Upper lobe of left lung (tissue), 6 donors: Measurements from ENCODE around the gene RNF114. TPM values are rescaled to one million over a fixed set of nuclear protein-coding genes. Genes with fewer than 3 reads are reported as not detected.

Experiments
- ATAC-seq, 2 donors: fragments of 200-7000 bp; cut with Tn5 transposase; one replicate each; pipeline ENCODE4 v1.9.1; 2022; ENCODE audit warnings: mild to moderate bottlenecking in 2 of 2, moderate library complexity in 2 of 2; ENCODE audit not compliant: low FRiP score in 2 of 2
- DNase-seq, 2 donors: peaks; one replicate each; pipeline ENCODE4 v3.0.0-alpha.2; 2019 to 2020
- H3K27ac ChIP-seq, 4 donors: fragments of 200-600 bp; sonication (generic); one replicate each; pipeline ENCODE4 v1.5.1; 2016 to 2019
- H3K27me3 ChIP-seq, 4 donors: fragments of 200-600 bp; sonication (generic); one replicate each; pipeline ENCODE4 v1.5.1; 2017 to 2019
- H3K36me3 ChIP-seq, 4 donors: fragments of 200-600 bp; sonication (generic); one replicate each; pipeline ENCODE4 v1.5.1; 2016 to 2019
- H3K4me1 ChIP-seq, 4 donors: fragments of 200-600 bp; sonication (generic); one replicate each; pipeline ENCODE4 v1.5.1; 2018 to 2019
- H3K4me3 ChIP-seq, 4 donors: fragments of 200-600 bp; sonication (generic); one replicate each; pipeline ENCODE4 v1.5.1; 2017 to 2019; ENCODE audit warnings: mild to moderate bottlenecking in 2 of 4, moderate library complexity in 1 of 4
- H3K9me3 ChIP-seq, 4 donors: fragments of 200-600 bp; sonication (generic); one replicate each; pipeline ENCODE4 v1.5.1; 2018 to 2019
- CTCF ChIP-seq, 6 experiments: fragments of 450-650 bp in 4 of 6; fragments of 200-600 bp in 2 of 6; sonication (generic) in 2 of 6; IDR thresholded peaks; one replicate each; pipeline ENCODE4 v1.5.1; 2016 to 2019; ENCODE audit warnings: antibody characterized with exemption in 6 of 6
- EP300 ChIP-seq, 4 donors: sonication (generic); formaldehyde crosslinking; IDR thresholded peaks; one replicate each; pipeline ENCODE4 v1.5.1; 2017; ENCODE audit warnings: antibody characterized with exemption in 4 of 4, control low read depth in 2 of 4
- POLR2A ChIP-seq, 4 donors: fragments of 450-650 bp; IDR thresholded peaks; one replicate each; pipeline ENCODE4 v1.5.1; 2016 to 2017; ENCODE audit warnings: antibody characterized with exemption in 4 of 4, mild to moderate bottlenecking in 2 of 4
- POLR2AphosphoS5 ChIP-seq, 2 donors: sonication (generic); formaldehyde crosslinking; IDR thresholded peaks; one replicate each; pipeline ENCODE4 v1.5.1; 2017; ENCODE audit warnings: antibody characterized with exemption in 2 of 2
- whole genome bisulfite sequencing, 2 donors: methylation state at CpG; one replicate each; pipeline ENCODE4 v1.1.5; 2017 to 2018; 5-methylcytosine and 5-hydroxymethylcytosine counted together
- total RNA-seq, 6 donors: library from RNA; depleted of rRNA in 4 of 6; stranded (reverse); fragments of >200 nt in 4 of 6; gene quantifications; one replicate each; pipeline versions ENCODE4 v1.1.0 to v1.2.1, GENCODE V29; 2016 to 2021
- donor health status: DM: no; HTN: no; CAD: no; lungs with moderate emphysema.
- donor health status: DM: no; HTN: yes; CAD: no; lungs with severe emphysema.

Gene RNF114
- total RNA-seq, 6 donors from 2014 or later = 72.4 to 248 (median 173) TPM

DNA sequence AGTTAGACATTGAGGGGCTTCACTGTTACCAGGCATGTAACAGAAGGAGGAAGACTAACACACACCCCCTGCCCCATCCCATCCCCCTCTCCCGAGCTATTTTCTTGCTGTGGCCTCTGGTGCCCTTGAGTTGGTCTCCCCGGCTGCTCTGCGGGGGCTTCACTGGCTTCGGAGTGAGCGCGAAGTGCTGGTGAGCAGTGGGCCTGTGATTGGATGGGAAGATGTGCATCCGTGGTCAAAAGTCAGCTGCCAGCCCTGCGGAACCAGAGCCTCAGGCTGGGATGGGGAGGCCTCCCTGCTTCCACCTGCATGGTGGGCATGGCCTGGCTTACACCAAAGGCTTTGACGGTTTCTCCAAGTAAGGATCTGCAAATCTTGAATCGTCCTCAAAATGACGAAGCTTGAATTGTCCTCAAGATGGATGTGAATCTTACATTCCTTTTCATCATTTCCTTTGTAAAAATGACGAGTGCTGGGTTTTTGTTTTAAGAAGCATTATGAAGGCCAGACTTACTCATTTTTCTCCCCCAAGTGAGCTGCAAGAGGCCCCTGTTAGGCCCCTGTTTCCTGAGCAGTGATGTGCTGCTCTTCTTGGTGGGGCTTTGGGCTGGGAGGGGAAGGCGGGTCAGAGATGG lies 44.6 kb upstream of the RNF114 start:
- H3K4me3 ChIP-seq = no peak overlapping the region
- 88 to 89% methylated on average over 12 to 13 of the region's 13 CpGs for WGBS, 2 donors
- no peak for ATAC-seq
- H3K9me3 ChIP-seq = no peaks in the 10 kb centered on the region
- peaks cover 58 to 84% (median 70%) of the 10 kb centered on the region in 4 donors for H3K4me1 ChIP-seq
- TF ChIP-seq EP300 (IDR thresholded peaks at IDR 0.05) (no peak), CTCF (IDR thresholded peaks at IDR 0.05) (no peak), POLR2A (IDR thresholded peaks at IDR 0.05) (no peak), POLR2AphosphoS5 (IDR thresholded peaks at IDR 0.05) (no peak)
- H3K27ac ChIP-seq = peak overlapping the region in 1 of 4 donors; percentile 21
- peaks cover 0 to 21% (median 12%) of the 10 kb centered on the region in 4 donors for H3K36me3 ChIP-seq
- DNase-seq = peak in 1 of 2 donors; percentile 44
- no peaks in the 10 kb centered on the region for H3K27me3 ChIP-seq

DNA sequence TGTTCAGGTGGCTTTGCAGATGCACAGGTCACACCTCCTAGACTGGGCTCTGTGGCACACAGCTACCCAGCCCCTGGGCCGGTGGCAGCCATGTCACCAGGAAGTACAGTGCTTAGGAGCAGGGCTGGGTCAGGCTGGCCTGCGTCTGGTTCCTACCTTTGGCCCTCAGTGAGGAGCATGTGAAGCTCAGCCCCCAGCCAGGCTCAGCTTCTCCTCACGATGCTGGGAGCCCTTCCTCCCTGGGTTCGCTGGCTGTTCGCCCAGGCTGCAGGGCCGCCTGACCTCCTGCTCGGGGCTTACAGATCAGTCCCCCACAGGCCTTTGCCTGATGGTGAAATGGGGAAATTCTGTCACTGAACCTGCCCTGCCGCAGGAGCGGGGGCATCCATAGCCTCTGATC lies 43.9 kb upstream of the RNF114 start:
- Histone ChIP-seq H3K27me3 (no peaks in the 10 kb centered on the region), H3K9me3 (no peaks in the 10 kb centered on the region), H3K27ac (peak overlapping the region in 2 of 4 donors; percentile 11 to 45), H3K4me3 (no peak overlapping the region), H3K36me3 (peaks cover 0 to 15% (median 8%) of the 10 kb centered on the region in 4 donors), H3K4me1 (peaks cover 56 to 77% (median 68%) of the 10 kb centered on the region in 4 donors)
- WGBS, 2 donors = 55 to 77% methylated on average over 7 to 8 of the region's 9 CpGs
- ATAC-seq (no peak), DNase-seq (peak in 1 of 2 donors; percentile 68)
- no peak for TF ChIP-seq CTCF (IDR thresholded peaks at IDR 0.05)
- TF ChIP-seq POLR2AphosphoS5 (IDR thresholded peaks at IDR 0.05) = no peak
- TF ChIP-seq EP300 (IDR thresholded peaks at IDR 0.05) = no peak
- TF ChIP-seq POLR2A (IDR thresholded peaks at IDR 0.05) = no peak

GRCh38 chr20:49892817-49893216 lies 43.4 kb upstream of the RNF114 start:
- Histone ChIP-seq H3K27ac (peak overlapping the region in 3 of 4 donors; percentile 38 to 53 (median 47)), H3K9me3 (no peaks in the 10 kb centered on the region), H3K36me3 (peaks cover 0 to 11% (median 6%) of the 10 kb centered on the region in 4 donors), H3K4me3 (no peak overlapping the region), H3K27me3 (no peaks in the 10 kb centered on the region), H3K4me1 (peaks cover 51 to 74% (median 63%) of the 10 kb centered on the region in 4 donors)
- TF ChIP-seq CTCF (IDR thresholded peaks at IDR 0.05) = no peak
- TF ChIP-seq EP300 (IDR thresholded peaks at IDR 0.05) = no peak
- WGBS, 2 donors = 72 to 83% methylated on average over 11 of the region's 11 CpGs
- ATAC-seq = peak in 1 of 2 donors; percentile 40
- peak in 1 of 2 donors; percentile 46 for DNase-seq

DNA sequence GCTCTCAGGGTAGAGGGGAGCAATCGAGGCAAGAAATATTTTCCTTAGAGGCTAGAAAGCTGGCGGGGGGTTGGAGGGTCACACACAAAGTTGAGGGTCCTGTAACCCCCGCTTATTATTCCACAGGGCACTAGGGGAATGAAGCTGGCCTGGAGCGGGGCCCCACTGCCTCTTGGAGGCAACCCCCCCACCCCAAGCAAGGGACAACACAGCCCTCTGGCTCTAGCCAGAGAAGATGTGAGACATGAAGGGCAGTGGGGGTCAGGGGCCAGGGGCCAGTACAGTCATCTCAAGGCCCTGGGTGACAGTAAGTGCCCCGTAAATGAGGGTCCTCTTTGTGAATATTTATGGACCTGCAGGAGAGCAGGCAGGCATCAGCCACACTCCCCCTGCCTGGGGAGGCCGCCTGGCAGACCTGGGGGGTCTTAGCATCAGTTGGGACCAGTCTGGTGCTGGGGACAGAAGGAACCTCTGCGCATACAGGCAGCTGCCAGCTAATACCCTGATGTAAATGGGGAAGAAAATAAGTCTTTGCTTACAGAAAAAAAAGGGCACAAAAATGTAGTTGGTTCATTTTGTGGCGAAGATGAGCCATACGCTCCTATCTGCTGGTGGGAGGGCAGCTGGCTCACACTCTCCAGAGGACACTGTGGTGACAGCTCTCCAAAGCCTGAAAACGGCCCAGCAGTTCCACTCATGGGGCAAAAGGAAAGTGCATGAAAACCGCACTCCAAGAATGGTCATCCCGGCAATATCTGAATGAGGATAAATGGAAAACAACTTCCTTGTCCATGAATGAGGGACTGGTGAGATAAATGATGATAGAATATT lies 42.7 kb upstream of the RNF114 start:
- peak overlapping the region; percentile 32 to 53 (median 42) for H3K27ac ChIP-seq

More for the DNA sequence above, 42.7 kb upstream of the RNF114 start:
- ATAC-seq = no peak
- Histone ChIP-seq H3K27me3 (no peaks in the 10 kb centered on the region), H3K4me3 (peak overlapping the region in 1 of 4 donors; percentile 0), H3K4me1 (peaks cover 46 to 69% (median 56%) of the 10 kb centered on the region in 4 donors), H3K36me3 (peaks cover 0 to 4% (median under 1%) of the 10 kb centered on the region in 4 donors), H3K9me3 (no peaks in the 10 kb centered on the region)
- TF ChIP-seq POLR2A (IDR thresholded peaks at IDR 0.05) (no peak), EP300 (IDR thresholded peaks at IDR 0.05) (no peak), POLR2AphosphoS5 (IDR thresholded peaks at IDR 0.05) (no peak), CTCF (IDR thresholded peaks at IDR 0.05) (no peak)
- peak in 1 of 2 donors; percentile 34 for DNase-seq
- 69 to 71% methylated on average over 11 to 12 of the region's 12 CpGs for WGBS, 2 donors
